Muscle layer of colon (tissue), 2 donors: ENCODE measurements around the gene IL4I1.

Experiments used
- H3K27ac ChIP-seq: one replicate; pipeline ENCODE4 v1.7.0; 2013; ENCODE audit warnings: low read depth, mild to moderate bottlenecking, low read length, moderate library complexity
- H3K27me3 ChIP-seq, 2 donors: one replicate each; pipeline ENCODE4 v1.7.0; 2013; ENCODE audit warnings: low read length in 2 of 2, mild to moderate bottlenecking in 2 of 2; ENCODE audit not compliant: insufficient read depth in 2 of 2, control insufficient read depth in 1 of 2
- H3K36me3 ChIP-seq: one replicate; pipeline ENCODE4 v1.7.0; 2013; ENCODE audit warnings: mild to moderate bottlenecking, low read length; ENCODE audit not compliant: insufficient read depth
- H3K4me1 ChIP-seq: one replicate; pipeline ENCODE4 v1.7.0; 2013; ENCODE audit warnings: mild to moderate bottlenecking, low read length; ENCODE audit not compliant: insufficient read depth
- H3K4me3 ChIP-seq, 2 donors: one replicate each; pipeline ENCODE4 v1.7.0; 2013; ENCODE audit warnings: low read length in 2 of 2, low read depth in 1 of 2, mild to moderate bottlenecking in 1 of 2, moderate library complexity in 1 of 2
- H3K9ac ChIP-seq: one replicate; pipeline ENCODE4 v1.7.0; 2013; ENCODE audit warnings: low read length
- H3K9me3 ChIP-seq: one replicate; pipeline ENCODE4 v1.7.0; 2013; ENCODE audit warnings: mild to moderate bottlenecking, low read length
- donor health status: abdominal sarcoma.
- donor health status: Adenocarcinoma of cecum.

IL4I1 gene

DNA sequence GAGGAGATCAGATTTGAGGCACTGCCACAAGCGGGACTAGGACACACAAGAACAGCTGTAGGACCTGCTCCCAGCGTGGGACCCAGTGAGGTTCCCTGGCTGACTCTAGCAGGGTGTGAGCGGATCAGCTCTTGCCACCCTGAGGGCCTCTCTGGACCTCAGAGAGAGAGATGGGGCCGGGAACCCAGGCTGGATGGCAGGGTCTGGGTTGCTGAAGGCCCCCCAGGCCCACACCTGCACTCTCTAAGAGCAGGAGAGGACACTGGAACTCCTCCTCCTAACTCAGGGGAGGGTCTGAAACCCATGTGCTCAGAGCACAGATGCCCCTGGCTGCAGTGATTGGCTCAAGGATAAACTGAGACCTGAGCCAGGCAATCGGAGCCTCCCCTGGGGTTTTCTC lies 13.5 kb upstream of the IL4I1 start:
- Histone ChIP-seq H3K27ac (no peak overlapping the region), H3K4me1 (no peaks in the 10 kb centered on the region), H3K9me3 (no peaks in the 10 kb centered on the region), H3K9ac (no peak overlapping the region), H3K4me3 (no peak overlapping the region), H3K36me3 (peaks cover 43% of the 10 kb centered on the region), H3K27me3 (no peaks in the 10 kb centered on the region)

DNA sequence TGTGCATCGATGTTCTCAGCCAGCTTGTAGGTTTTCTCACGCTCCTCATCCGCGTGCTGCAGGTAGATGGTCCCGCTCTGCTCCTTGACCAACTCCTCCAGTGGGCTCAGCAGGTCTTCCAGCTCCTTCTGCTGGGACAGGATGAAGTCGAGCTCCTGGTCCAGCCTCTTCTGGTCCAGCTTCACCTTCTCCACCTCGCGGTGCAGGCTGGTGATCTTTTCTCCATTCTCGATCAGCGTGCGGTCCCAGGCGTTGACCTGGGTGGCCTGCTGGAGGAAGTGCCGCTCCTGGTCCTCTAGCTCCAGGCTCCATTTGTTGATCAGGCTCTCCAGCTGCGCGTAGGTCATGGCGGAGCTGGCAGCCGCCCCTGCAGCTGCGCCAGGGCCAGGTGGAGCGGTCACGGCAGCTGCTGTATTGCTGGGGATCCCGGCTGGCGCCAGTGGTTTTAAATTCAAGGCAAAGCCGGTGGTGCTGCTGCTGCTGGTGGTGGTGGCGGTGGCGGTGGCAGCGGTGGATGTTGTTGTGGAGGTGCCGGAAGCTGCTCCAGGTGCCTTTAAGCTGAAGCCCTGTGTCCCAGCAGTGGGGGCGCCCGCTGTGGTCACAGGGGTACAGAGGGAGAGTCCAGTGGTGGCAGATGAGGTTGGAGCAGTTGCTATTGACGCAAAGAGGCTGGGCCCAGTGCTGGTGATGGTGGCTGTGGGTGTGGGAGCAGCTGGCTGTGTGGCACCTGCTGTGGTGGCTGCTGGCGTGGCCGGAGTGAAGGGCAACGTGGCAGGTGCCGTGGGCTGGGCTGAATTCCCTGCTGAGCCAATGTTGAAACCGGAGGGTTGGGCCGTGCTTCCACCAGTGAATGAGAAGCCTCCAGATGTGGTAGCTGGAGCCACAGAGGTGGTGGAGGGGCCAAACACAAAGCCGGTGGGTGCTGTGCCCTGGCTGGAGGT lies 12.1 kb upstream of the IL4I1 start:
- Histone ChIP-seq H3K9ac (no peak overlapping the region), H3K4me1 (no peaks in the 10 kb centered on the region), H3K36me3 (peaks cover 33% of the 10 kb centered on the region), H3K27ac (no peak overlapping the region), H3K4me3 (no peak overlapping the region), H3K27me3 (no peaks in the 10 kb centered on the region), H3K9me3 (no peaks in the 10 kb centered on the region)

DNA sequence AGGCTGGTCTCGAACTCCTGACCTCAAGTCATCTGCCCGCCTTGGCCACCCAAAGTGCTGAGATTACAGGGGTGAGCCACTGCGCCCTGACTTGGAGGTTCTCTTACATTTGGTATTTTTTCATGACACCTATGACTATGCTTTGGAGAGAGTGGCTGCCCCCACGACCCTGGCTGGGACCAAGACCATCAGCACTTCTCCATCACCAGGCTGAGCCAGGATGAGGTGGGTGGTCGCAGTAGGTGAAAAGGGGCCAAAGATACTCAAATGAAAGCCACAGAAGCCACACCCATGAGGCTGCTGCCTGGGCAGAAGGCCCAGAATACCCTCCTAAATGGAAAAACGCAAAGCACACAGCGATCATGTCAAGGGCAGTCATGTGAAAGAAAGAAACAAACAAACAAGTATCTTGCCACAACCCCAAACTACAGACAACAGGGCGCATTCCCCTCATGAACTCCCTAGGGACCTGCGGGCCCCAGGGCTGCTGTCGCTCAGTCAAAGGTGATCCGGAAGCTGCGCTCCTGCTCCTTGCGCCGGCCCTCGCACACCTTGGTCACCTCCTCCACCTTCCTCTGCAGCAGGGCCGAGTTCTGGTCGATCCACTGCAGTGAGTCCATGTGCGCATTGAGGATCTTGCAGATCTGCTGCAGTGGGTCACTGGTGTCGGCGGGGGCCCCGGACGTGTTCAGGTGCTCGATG lies 11.2 kb upstream of the IL4I1 start:
- H3K4me3 ChIP-seq = no peak overlapping the region
- no peaks in the 10 kb centered on the region for H3K4me1 ChIP-seq
- H3K36me3 ChIP-seq = peaks cover 26% of the 10 kb centered on the region
- no peak overlapping the region for H3K9ac ChIP-seq
- no peak overlapping the region for H3K27ac ChIP-seq
- no peaks in the 10 kb centered on the region for H3K27me3 ChIP-seq
- no peaks in the 10 kb centered on the region for H3K9me3 ChIP-seq

DNA sequence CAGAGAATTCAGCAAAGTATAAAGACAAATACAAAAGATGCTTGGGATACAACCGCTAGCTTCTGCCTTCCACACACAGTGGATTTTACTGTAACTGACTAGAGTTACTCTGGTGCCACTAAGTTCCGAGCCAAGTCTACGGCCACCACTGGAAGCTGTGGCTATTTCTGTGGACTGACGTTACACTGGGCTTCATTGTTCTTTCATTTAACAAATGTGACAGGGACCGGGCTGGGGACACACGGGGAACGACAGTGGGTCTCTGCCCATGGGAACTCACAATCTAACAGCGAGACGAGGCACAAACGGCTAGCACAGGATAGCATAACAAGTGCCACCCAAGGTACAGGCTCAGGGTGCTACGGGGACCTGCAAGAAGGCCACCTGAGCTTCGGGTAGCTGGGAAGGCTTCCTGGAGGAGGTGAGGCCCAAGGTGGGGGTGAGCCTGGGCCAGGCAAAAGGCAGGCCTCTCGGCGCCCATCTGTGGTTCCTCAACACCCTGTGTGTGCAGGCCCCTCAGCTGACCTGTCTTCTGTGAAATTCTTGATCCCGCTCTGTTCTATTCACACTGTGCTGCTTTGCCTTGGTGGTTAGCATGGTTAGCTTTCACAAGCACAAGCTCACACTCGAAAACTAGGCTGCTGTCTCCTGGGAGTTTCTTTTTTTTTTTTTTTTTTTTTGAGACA lies 10.3 kb upstream of the IL4I1 start:
- Histone ChIP-seq H3K27me3 (no peaks in the 10 kb centered on the region), H3K4me1 (no peaks in the 10 kb centered on the region), H3K9me3 (no peaks in the 10 kb centered on the region), H3K27ac (no peak overlapping the region), H3K4me3 (no peak overlapping the region), H3K36me3 (peaks cover 25% of the 10 kb centered on the region), H3K9ac (no peak overlapping the region)

DNA sequence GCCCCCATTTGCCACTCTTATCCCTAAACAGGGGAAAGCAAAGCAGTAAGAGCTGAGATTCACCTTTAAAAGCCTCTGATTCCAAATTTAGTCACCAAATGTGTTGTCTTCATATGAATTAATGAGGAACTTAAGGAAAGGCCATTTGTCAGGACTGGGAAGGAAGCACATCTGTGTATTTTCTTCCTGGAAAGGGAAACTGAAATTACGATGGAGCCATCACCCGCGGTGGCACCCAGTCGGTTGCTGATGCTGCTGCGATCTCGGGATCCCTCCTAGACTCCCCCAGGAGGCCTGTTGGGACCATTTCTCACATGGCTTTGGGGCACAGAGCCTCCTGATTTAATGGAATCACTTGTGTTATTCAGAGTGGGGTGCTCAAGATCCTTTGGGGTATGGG lies 7.4 kb upstream of the IL4I1 start:
- no peaks in the 10 kb centered on the region for H3K9me3 ChIP-seq
- no peak overlapping the region for H3K9ac ChIP-seq
- H3K27ac ChIP-seq = no peak overlapping the region
- H3K4me1 ChIP-seq = no peaks in the 10 kb centered on the region
- H3K36me3 ChIP-seq = peaks cover 25% of the 10 kb centered on the region
- no peak overlapping the region for H3K4me3 ChIP-seq
- no peaks in the 10 kb centered on the region for H3K27me3 ChIP-seq

DNA sequence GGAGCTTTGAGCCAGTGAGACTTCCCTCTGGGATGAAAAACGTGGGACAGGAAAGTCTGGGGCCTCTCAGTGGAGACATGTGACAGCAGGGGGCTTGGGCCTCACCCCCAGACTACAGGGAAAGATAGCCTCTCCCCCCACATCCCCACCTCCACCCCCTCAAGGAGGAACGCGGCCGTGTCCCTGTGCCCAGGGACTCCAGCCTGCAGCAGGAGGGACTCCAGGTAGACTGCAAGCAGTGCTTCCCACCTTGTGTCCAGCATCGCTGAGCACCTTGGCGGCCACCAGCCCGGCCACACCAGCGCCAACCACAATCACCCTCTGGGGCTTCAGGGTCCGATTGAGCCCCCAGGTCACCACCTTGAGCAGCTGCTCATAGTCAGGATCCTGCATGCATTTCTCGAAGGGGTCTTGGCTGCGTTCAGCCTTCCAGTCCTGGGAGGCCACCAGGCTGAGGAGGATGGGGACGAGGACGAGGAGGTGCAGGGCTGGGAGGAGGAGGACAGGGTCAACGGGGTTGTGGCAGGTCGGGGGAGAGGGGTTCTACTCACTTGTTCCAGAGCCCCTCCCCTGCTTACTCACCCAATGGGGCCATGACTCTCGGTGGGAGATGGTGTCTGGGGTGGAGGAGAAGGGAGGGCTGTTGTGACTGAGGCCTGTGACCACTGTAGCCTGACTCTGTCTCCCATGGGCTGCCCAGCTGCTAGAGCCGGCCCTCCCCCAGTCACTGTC lies 955 bp downstream of the IL4I1 start:
- Histone ChIP-seq H3K27me3 (peaks cover 0 to 8% of the 10 kb centered on the region in 2 donors), H3K9ac (no peak overlapping the region), H3K9me3 (no peaks in the 10 kb centered on the region), H3K4me1 (peaks cover 12% of the 10 kb centered on the region), H3K4me3 (no peak overlapping the region), H3K27ac (no peak overlapping the region), H3K36me3 (no peaks in the 10 kb centered on the region)

DNA sequence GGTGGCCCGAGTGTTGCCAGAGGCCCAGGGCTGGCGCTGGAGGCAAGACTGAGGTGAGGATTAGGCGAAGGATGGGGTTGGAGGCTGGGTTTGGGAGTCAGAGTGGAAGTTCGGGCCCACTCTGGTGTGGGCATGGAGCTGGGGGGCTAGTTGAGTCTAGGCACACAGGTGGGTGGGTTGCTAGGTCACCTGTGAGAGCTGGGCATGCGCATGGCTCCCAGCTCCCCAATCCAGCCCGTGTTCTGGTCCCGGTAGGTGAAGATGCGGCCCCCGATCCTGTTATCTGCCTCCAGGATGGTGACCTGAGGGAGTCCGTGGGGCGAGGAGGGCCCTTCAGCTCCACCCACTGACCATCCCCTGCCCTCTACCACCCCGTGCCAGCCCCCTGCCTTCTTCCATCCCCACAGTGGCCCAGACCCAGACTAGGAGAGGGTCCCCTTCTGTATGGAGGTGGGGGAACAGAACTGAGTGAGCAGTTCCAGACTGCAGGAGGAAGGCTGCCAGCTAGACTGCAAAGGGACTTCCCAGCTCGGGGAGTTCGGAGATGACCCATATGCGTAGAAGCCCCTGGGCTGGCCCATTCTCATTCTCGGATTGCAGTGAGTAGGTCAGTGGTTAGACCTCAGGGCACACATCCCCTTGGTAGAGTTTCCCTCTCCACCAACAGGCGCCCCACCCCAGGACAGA lies 1.7 kb downstream of the IL4I1 start:
- Histone ChIP-seq H3K27ac (no peak overlapping the region), H3K4me3 (no peak overlapping the region), H3K9ac (no peak overlapping the region), H3K36me3 (no peaks in the 10 kb centered on the region), H3K4me1 (peaks cover 12% of the 10 kb centered on the region), H3K9me3 (no peaks in the 10 kb centered on the region), H3K27me3 (peaks cover 0 to 13% of the 10 kb centered on the region in 2 donors)

DNA sequence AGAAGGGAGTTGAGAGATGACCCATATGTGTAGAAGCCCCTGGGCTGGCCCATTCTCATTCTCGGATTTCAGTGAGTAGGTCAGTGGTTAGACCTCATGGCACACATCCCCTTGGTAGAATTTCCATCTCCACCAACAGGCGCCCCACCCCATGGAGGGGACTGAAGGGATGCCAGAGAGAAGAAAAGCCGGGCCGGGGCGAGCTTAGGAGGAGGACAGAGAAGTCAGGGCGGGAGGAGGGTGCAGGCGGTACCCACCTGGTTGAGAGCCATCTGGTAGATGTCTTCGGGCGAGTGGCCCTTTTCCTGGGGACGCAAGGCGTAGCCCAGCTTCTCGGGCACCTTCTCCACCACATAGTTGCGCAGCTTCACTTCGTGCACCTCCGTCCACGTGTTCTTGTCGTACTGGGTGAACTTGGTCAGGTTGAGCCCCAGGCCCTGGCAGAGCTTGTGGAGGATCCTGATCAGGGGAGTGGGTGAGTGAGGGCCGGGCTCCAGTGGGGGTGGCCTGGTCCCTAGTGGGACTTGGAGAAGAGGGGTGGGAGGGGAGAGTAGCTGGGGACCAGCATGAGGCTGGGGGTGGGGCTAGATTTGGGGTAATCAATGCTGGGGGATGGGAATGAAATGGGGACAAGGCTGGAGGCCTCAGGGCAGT lies 2.5 kb downstream of the IL4I1 start:
- peaks cover 12% of the 10 kb centered on the region for H3K4me1 ChIP-seq
- H3K27ac ChIP-seq = no peak overlapping the region
- H3K4me3 ChIP-seq = no peak overlapping the region
- peaks cover 0 to 19% of the 10 kb centered on the region in 2 donors for H3K27me3 ChIP-seq
- H3K36me3 ChIP-seq = no peaks in the 10 kb centered on the region
- no peaks in the 10 kb centered on the region for H3K9me3 ChIP-seq
- no peak overlapping the region for H3K9ac ChIP-seq

DNA sequence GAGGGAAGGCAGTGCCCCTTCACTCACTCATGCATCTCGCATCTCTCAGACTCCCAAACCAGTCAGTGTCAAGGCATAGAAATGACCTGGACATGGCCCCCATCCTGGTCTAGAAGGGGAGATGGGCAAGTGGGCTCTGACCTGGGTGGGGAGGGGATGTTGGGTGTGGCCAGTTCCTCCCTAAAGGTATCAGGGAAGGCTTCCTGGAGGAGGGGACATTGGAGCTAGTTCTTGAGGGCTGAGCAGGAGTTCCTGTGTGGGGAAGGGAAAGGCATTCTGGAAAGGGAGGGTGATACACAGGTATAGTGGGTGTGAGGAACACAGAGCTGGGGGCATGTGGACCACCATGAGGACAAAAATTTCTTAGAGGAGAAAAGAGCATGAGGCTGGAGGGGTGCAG lies 4.0 kb downstream of the IL4I1 start:
- no peaks in the 10 kb centered on the region for H3K36me3 ChIP-seq
- H3K27ac ChIP-seq = no peak overlapping the region
- H3K9ac ChIP-seq = no peak overlapping the region
- H3K4me1 ChIP-seq = peaks cover 12% of the 10 kb centered on the region
- no peak overlapping the region for H3K4me3 ChIP-seq
- peaks cover 0 to 19% of the 10 kb centered on the region in 2 donors for H3K27me3 ChIP-seq
- no peaks in the 10 kb centered on the region for H3K9me3 ChIP-seq

DNA sequence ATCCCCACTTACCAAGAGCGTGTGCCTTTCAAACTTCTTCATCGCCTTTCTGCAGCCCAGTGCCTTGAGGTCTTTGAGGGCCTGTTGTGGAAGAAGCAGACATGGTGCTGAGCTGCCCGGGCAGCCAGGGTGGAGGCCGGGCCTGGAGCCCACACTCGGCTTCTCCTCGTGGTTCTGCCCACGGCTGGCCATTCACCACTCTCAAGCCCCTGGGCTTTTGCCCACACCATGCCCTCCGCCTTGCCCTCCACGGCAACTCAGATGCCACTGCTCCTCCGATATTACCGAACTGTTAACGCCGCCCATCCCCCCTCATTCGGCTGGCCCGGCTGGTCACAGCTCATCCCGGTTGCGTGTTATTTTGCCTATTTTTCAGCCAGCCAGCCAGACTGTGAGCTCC lies 5.3 kb downstream of the IL4I1 start:
- H3K4me3 ChIP-seq = no peak overlapping the region

More for the DNA sequence above, 5.3 kb downstream of the IL4I1 start:
- Histone ChIP-seq H3K4me1 (no peaks in the 10 kb centered on the region), H3K27ac (no peak overlapping the region), H3K27me3 (peaks cover 0 to 19% of the 10 kb centered on the region in 2 donors), H3K9ac (no peak overlapping the region), H3K9me3 (no peaks in the 10 kb centered on the region), H3K36me3 (no peaks in the 10 kb centered on the region)
